Esophagus muscularis mucosa (tissue), 4 donors: ENCODE measurements around the gene FUT9. TPM values are rescaled to one million over a fixed set of nuclear protein-coding genes. Genes with fewer than 3 reads are reported as not detected.

Experiments
- DNase-seq: peaks from one replicate; pipeline ENCODE4 v3.0.0-alpha.2; 2017; ENCODE audit errors: extremely low spot score
- H3K27ac ChIP-seq, 4 donors: fragments of 200-600 bp; sonication (generic); replicated peaks in 1 of 4; 1 replicate in 3 of 4; 2 replicates in 1 of 4; pipeline ENCODE4 v1.5.1; 2016 to 2019; ENCODE audit warnings: mild to moderate bottlenecking in 1 of 4
- H3K27me3 ChIP-seq, 4 donors: fragments of 200-600 bp; sonication (generic); one replicate each; pipeline versions ENCODE4 v1.5.1 to v1.6.0; 2016 to 2019
- H3K36me3 ChIP-seq, 4 donors: fragments of 200-600 bp; sonication (generic); one replicate each; pipeline ENCODE4 v1.5.1; 2016 to 2019
- H3K4me1 ChIP-seq, 4 donors: fragments of 200-600 bp; sonication (generic); one replicate each; pipeline ENCODE4 v1.5.1; 2016 to 2019
- H3K4me3 ChIP-seq, 4 donors: fragments of 200-600 bp; sonication (generic); 1 replicate in 2 of 4; 2 replicates in 2 of 4; pipeline ENCODE4 v1.5.1; 2016 to 2019; ENCODE audit warnings: mild to moderate bottlenecking in 4 of 4, moderate library complexity in 1 of 4
- H3K9me3 ChIP-seq, 4 donors: fragments of 200-600 bp; sonication (generic); 1 replicate in 3 of 4; 2 replicates in 1 of 4; pipeline ENCODE4 v1.5.1; 2016 to 2019
- CTCF ChIP-seq, 3 experiments: fragments of 200-600 bp in 2 of 3; fragments of 450-650 bp in 1 of 3; sonication (generic) in 2 of 3; IDR thresholded peaks; one replicate each; pipeline ENCODE4 v1.5.1; 2017 to 2019; ENCODE audit warnings: antibody characterized with exemption in 3 of 3, mild to moderate bottlenecking in 2 of 3, moderate library complexity in 1 of 3
- EP300 ChIP-seq: sonication (generic); formaldehyde crosslinking; IDR thresholded peaks from one replicate; pipeline ENCODE4 v1.6.1; 2017; ENCODE audit warnings: antibody characterized with exemption
- POLR2A ChIP-seq: fragments of 450-650 bp; IDR thresholded peaks from one replicate; pipeline ENCODE4 v1.6.1; 2017; ENCODE audit warnings: antibody characterized with exemption, moderate library complexity, mild to moderate bottlenecking, low read depth
- POLR2AphosphoS5 ChIP-seq, 2 donors: sonication (generic); formaldehyde crosslinking; IDR thresholded peaks; one replicate each; pipeline ENCODE4 v1.6.1; 2017; ENCODE audit warnings: antibody characterized with exemption in 2 of 2
- WGBS: methylation state at CpG from one replicate; pipeline ENCODE4 v1.1.5; 2018; 5-methylcytosine and 5-hydroxymethylcytosine counted together
- intact Hi-C: fragments of 100-400 bp; cut with DNase I; formaldehyde crosslinking; loops from one replicate; pipeline ENCODE4 v1.15.1; 2023
- total RNA-seq, 4 donors: library from RNA; depleted of rRNA; stranded (reverse); fragments of >200 nt; gene quantifications; one replicate each; pipeline versions ENCODE4 v1.1.0 to v1.2.1, GENCODE V29; 2016

The FUT9 gene
- total RNA-seq, 4 donors from 2014 or later = not detected

- Histone ChIP-seq H3K27ac (no peak overlapping the region), H3K9me3 (no peaks in the 10 kb centered on the region), H3K36me3 (no peaks in the 10 kb centered on the region), H3K4me3 (no peak overlapping the region), H3K4me1 (no peaks in the 10 kb centered on the region), H3K27me3 (no peaks in the 10 kb centered on the region)
- intact Hi-C loops = no loop called here
- WGBS = 37% methylated on average over 5 of the region's 5 CpGs
- DNase-seq = no peak
- TF ChIP-seq EP300 (no peak), POLR2AphosphoS5 (IDR thresholded peaks at IDR 0.05) (no peak), CTCF (IDR thresholded peaks at IDR 0.05) (no peak), POLR2A (no peak)
Observed at GRCh38 chr6:96235927-96236326, 220.2 kb downstream of the FUT9 start.

- Histone ChIP-seq H3K27me3 (no peaks in the 10 kb centered on the region), H3K36me3 (no peaks in the 10 kb centered on the region), H3K4me1 (no peaks in the 10 kb centered on the region), H3K4me3 (no peak overlapping the region), H3K27ac (no peak overlapping the region), H3K9me3 (no peaks in the 10 kb centered on the region)
- intact Hi-C loops = no loop called here
- no peak for DNase-seq
- TF ChIP-seq POLR2AphosphoS5 (IDR thresholded peaks at IDR 0.05) (no peak), CTCF (IDR thresholded peaks at IDR 0.05) (no peak), POLR2A (no peak), EP300 (no peak)
- WGBS = 24% methylated on average over 3 of the region's 3 CpGs
Observed at GRCh38 chr6:96236471-96236870, 220.7 kb downstream of the FUT9 start.

GRCh38 chr6:96237638-96238347 lies 222.0 kb downstream of the FUT9 start:
- Histone ChIP-seq H3K36me3 (no peaks in the 10 kb centered on the region), H3K4me1 (no peaks in the 10 kb centered on the region), H3K4me3 (no peak overlapping the region), H3K9me3 (no peaks in the 10 kb centered on the region), H3K27ac (no peak overlapping the region), H3K27me3 (no peaks in the 10 kb centered on the region)
- TF ChIP-seq POLR2AphosphoS5 (IDR thresholded peaks at IDR 0.05) (no peak), EP300 (no peak), POLR2A (no peak), CTCF (IDR thresholded peaks at IDR 0.05) (no peak)
- DNase-seq = no peak
- WGBS = 66% methylated on average over 3 of the region's 3 CpGs
- intact Hi-C loops = no loop called here

- no peaks in the 10 kb centered on the region for H3K36me3 ChIP-seq
- WGBS = 42% methylated on average over 2 of the region's 2 CpGs
- no peaks in the 10 kb centered on the region for H3K4me1 ChIP-seq
- intact Hi-C loops = no loop called here
- TF ChIP-seq POLR2AphosphoS5 (IDR thresholded peaks at IDR 0.05) (no peak), CTCF (IDR thresholded peaks at IDR 0.05) (no peak), EP300 (no peak), POLR2A (no peak)
- H3K27me3 ChIP-seq = no peaks in the 10 kb centered on the region
- no peaks in the 10 kb centered on the region for H3K9me3 ChIP-seq
- no peak overlapping the region for H3K27ac ChIP-seq
- H3K4me3 ChIP-seq = no peak overlapping the region
- DNase-seq = no peak
Observed at GRCh38 chr6:96246563-96246962, 230.8 kb downstream of the FUT9 start.

- no peaks in the 10 kb centered on the region for H3K4me1 ChIP-seq
- H3K27me3 ChIP-seq = no peaks in the 10 kb centered on the region
- TF ChIP-seq POLR2AphosphoS5 (IDR thresholded peaks at IDR 0.05) (no peak), CTCF (IDR thresholded peaks at IDR 0.05) (no peak), EP300 (no peak), POLR2A (no peak)
- WGBS = 85% methylated on average over 1 of the region's 1 CpG
- H3K9me3 ChIP-seq = no peaks in the 10 kb centered on the region
- H3K36me3 ChIP-seq = no peaks in the 10 kb centered on the region
- intact Hi-C loops = no loop called here
- H3K27ac ChIP-seq = no peak overlapping the region
- DNase-seq = no peak
- H3K4me3 ChIP-seq = no peak overlapping the region
Observed at GRCh38 chr6:96249755-96250154, 234.0 kb downstream of the FUT9 start.
